Fibroblast of pulmonary artery (primary cell): ENCODE results near the gene CRIM1.

Experiments
- DNase-seq: peaks from one replicate; pipeline ENCODE4 v3.0.0-alpha.2; 2010; ENCODE audit warnings: low read depth
- H3K4me3 ChIP-seq: replicated peaks from 2 replicates; pipeline ENCODE4 v1.5.1; 2011; ENCODE audit warnings: low read depth, mild to moderate bottlenecking, control low read depth, low read length, moderate library complexity
- TF ChIP-seq, protein P1 (sequence below): IDR thresholded peaks from 2 replicates; pipeline ENCODE4 v1.5.1; 2011; ENCODE audit warnings: mild to moderate bottlenecking, control low read depth, low read length, inconsistent platforms; ENCODE audit errors: missing control alignments

CRIM1 gene

DNA sequence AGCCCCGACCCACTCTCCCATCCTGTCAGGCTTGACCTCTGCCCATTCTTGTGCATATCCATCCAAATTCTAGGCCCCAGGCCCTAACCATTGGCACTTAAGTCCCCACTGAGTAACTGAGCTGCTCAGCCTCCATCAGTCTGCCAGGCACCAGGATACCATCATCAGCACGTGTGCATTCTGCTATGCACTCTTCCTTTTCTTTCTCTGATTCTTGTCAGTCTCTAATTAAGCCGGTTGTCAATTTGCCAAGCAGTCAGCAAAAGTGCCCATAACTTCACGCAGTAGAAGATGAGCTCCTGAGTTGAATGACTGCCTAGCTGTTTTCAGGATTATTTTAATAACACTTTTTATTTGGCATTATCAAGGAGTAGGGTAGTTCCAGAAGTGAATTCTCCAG lies 135.2 kb downstream of the CRIM1 start:
- no peak for DNase-seq
- TF ChIP-seq, protein P1, sequence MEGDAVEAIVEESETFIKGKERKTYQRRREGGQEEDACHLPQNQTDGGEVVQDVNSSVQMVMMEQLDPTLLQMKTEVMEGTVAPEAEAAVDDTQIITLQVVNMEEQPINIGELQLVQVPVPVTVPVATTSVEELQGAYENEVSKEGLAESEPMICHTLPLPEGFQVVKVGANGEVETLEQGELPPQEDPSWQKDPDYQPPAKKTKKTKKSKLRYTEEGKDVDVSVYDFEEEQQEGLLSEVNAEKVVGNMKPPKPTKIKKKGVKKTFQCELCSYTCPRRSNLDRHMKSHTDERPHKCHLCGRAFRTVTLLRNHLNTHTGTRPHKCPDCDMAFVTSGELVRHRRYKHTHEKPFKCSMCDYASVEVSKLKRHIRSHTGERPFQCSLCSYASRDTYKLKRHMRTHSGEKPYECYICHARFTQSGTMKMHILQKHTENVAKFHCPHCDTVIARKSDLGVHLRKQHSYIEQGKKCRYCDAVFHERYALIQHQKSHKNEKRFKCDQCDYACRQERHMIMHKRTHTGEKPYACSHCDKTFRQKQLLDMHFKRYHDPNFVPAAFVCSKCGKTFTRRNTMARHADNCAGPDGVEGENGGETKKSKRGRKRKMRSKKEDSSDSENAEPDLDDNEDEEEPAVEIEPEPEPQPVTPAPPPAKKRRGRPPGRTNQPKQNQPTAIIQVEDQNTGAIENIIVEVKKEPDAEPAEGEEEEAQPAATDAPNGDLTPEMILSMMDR, result no peak
- H3K4me3 ChIP-seq, result no peak overlapping the region

DNA sequence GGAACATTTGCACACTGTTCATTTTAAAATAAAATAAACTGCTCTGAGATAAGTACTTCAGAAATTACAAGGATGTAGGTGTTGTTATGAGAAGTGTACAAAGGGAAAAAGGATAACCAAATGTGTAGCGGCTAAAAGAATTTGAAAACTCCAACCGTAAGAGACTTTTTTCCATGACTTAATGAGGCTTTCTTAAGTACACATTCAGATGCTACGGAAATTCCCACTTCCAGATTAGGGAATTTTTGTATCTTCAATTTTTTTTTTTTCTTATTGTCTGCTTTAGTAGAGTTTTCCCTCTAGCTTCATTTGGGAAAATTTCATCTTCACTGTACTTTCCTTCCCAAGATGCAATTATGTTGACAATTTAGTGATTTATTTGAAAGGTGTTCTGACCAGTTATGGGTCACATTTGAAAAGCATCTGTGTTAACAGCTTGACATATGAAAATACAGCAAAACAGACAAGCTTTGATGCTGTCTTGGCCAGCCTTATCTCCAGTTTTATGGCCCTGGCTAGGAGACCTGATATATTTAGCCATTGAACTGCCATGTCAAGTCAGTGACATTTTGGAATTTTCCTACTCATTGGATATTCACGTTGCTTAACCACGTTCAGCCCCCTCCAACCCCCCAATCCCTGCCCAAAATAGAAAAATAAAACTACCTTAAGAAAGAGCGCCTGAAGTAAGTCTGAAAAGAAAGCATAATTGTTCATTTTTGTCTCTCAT lies 136.8 kb downstream of the CRIM1 start:
- TF ChIP-seq, protein P1, result no peak
- DNase-seq, result peak; percentile 40
- H3K4me3 ChIP-seq, result no peak overlapping the region

DNA sequence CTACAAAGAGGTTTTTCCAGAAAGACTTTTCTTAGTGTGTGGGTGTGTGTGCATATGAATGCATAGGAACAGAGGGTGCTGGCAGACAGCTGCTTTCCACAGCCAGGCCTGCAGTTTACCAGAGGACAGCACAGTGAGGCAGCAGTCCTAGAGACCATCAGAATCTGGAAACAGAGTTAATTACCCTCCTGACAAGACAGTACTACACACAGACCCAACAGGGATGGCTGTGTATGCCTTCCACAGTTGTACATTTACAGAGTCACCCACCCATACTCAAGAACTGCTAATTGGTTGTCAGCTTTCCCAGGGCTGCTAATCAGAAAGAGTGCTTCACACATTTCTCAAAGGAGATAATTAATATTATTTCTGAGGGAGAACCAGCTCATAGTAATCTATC lies 137.7 kb downstream of the CRIM1 start:
- TF ChIP-seq, protein P1, result no peak

DNA sequence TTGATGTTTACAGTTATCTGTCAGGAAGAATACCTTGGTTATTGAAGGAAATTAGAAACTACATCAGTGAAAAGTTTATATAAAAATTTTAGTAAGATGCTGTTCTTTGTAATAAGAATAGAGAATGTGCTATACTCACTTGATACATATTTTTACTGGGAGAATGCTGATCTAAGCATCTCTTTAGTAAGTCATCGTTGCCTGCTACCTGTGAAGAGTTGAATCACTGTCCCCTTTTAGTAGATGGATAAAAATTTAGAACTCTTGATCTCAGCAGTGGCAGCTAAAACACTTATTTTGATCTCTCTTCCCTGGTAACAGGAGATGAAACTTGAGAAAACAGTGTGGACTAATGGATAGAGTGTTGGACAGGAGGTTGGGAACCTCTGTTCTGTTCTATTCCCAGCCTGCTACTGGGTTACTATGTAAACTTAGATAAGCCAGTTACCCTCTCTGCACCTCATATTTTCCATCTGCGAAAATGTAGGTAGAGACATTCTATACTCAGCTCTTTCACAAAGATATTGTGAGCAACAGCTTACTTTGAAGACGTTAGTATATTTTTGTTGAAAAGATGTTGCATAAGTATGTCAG lies 142.1 kb downstream of the CRIM1 start:
- TF ChIP-seq, protein P1, result no peak
- no peak for DNase-seq
- H3K4me3 ChIP-seq, result no peak overlapping the region

More for the DNA sequence above, 137.7 kb downstream of the CRIM1 start:
- DNase-seq, result no peak
- no peak overlapping the region for H3K4me3 ChIP-seq

DNA sequence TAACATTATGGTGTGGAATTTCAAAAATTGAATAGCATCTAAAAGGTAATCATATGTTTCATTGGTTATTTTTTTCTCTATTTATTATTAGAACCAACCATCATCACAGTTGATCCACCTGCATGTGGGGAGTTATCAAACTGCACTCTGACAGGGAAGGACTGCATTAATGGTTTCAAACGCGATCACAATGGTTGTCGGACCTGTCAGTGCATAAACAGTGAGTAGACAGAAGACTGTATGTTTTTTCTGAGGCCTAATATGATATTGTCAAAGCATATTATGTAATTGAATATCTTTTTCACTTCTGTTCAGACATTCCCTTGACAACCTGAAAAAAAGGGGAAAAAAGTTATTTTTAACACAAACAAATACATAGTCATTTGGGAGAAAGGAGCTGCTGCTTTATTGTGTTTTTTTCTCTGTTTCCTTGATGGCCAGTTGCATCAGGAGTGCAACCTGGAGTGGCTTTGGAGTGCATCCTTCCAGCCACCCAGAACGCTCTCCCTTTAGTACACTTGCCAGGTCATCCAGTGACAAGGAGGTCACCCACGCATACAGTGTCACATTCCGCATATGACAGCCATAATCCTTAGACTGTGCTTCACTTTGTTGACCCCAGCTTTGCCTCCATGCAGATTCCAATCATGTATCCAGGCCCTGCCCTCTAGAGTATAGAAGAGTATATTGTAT lies 143.7 kb downstream of the CRIM1 start:
- H3K4me3 ChIP-seq, result no peak overlapping the region
- TF ChIP-seq, protein P1, result no peak
- DNase-seq, result no peak

DNA sequence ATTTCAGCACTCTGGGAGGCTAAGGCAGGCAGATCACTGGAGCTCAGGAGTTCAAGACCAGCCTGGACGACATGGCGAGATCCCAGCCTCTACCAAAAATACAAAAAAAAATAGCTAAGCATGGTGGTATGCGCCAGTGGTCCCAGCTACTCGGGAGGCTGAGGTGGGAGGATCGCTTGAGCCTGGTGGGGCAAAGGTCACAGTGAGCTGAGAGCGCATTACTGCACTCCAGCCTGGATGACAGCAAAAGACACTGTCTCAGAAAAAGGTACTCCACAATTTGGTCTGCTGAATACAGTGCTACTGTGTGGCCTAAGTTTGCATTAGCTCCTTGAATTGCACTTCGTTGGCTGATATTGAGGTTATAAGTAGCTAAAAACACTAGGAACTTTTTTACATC lies 144.5 kb downstream of the CRIM1 start:
- TF ChIP-seq, protein P1, result no peak
- no peak overlapping the region for H3K4me3 ChIP-seq
- DNase-seq, result no peak

DNA sequence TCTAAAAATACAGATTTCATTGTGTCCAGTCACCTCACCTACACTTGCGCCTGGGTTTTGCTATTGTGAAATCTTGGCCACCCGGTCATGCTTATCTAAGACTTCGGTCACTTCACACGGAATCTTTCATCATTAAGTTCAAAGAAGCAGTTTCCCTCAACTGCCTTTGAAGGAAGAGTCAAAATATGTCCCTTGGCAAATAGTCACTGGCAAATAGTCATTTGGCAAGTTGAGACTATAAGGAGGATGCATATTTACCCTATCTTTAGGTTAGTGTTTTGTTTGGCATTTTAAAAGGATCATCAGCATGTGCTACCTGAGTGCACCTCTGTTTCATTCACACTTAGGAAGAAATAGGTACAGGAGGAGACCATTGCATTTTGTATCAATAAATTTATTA lies 146.5 kb downstream of the CRIM1 start:
- peak; percentile 44 for DNase-seq
- no peak overlapping the region for H3K4me3 ChIP-seq
- TF ChIP-seq, protein P1, result no peak
